Measurements from ENCODE around the gene FOXD4L4. TPM values are rescaled to one million over a fixed set of nuclear protein-coding genes. Genes with fewer than 3 reads are reported as not detected.
"Not testable (repeated sequence)": the region's sequence is repeated elsewhere in the genome, so short reads cannot be mapped to it uniquely, and the experiment has no call there.

The FOXD4L4 gene
- total RNA-seq = under 1 TPM; 0.15 to 0.27 TPM
- not detected for polyA plus RNA-seq

DNA sequence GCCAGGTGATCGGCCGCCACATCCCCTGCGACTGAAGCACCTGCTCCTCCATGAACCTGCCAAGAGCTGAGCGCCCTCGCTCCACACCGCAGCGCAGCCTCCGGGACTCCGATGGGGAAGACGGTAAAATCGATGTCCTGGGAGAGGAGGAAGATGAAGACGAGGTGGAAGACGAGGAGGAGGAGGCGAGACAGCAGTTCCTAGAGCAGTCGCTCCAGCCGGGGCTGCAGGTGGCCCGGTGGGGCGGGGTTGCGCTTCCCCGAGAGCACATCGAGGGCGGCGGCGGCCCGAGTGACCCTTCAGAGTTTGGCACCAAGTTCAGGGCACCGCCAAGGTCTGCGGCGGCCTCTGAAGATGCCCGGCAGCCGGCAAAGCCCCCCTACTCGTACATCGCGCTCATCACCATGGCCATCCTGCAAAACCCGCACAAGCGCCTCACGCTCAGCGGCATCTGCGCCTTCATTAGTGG is at the start of gene FOXD4L4:
FOXD4L4 (plus strand) TSS at position 51 of the 469 bp plus-strand sequence; CDS start at position 51, 0 bp downstream.
- H3K4me1 ChIP-seq (ENCODE audit: insufficient read depth, low read length); CTCF ChIA-PET; H3K27ac ChIP-seq (ENCODE audit: low read depth, low read length); H3K27me3 ChIP-seq (ENCODE audit: insufficient read depth, low read length, poor library complexity, severe bottlenecking); H3K36me3 ChIP-seq (ENCODE audit: insufficient read depth, low read length); DNase-seq; H3K27me3 Mint-ChIP-seq; H3K9me3 ChIP-seq (ENCODE audit: low read length); H3K4me3 ChIP-seq (ENCODE audit: low read length); H3K36me3 Mint-ChIP-seq; POLR2A ChIA-PET; H3K27ac Mint-ChIP-seq; H3K9me3 Mint-ChIP-seq; H3K4me1 Mint-ChIP-seq; H3K4me3 Mint-ChIP-seq: not testable (repeated sequence)

DNA sequence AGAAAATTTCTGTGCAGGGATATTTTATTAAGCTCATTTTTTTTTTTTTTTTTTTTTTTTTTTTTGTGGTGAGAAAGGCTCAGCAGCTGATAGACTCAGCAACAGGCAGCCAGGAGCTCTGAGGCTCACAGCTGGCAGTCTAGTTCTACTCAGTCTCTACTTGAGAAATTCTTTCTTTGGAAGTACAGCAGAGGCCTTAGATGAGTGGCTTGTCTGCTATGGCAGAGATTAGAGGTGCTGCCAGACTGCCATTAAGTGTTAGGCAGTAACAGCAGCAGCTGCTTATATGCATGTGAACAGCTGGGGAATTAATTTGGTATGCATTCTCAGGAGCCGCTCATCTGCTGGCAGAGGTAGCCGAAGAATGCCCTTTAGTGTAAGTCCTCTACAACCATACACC is 33.4 kb upstream of the FOXD4L4 start:
- H3K9me3 Mint-ChIP-seq; H3K4me1 ChIP-seq (ENCODE audit: insufficient read depth, low read length); CTCF ChIA-PET; H3K36me3 Mint-ChIP-seq; H3K36me3 ChIP-seq (ENCODE audit: insufficient read depth, low read length); DNase-seq; POLR2A ChIA-PET; H3K27ac Mint-ChIP-seq; H3K27ac ChIP-seq (ENCODE audit: low read depth, low read length); H3K4me3 ChIP-seq (ENCODE audit: low read length); H3K9me3 ChIP-seq (ENCODE audit: low read length); H3K4me1 Mint-ChIP-seq; H3K4me3 Mint-ChIP-seq; H3K27me3 Mint-ChIP-seq; H3K27me3 ChIP-seq (ENCODE audit: insufficient read depth, low read length, poor library complexity, severe bottlenecking): not testable (repeated sequence)

DNA sequence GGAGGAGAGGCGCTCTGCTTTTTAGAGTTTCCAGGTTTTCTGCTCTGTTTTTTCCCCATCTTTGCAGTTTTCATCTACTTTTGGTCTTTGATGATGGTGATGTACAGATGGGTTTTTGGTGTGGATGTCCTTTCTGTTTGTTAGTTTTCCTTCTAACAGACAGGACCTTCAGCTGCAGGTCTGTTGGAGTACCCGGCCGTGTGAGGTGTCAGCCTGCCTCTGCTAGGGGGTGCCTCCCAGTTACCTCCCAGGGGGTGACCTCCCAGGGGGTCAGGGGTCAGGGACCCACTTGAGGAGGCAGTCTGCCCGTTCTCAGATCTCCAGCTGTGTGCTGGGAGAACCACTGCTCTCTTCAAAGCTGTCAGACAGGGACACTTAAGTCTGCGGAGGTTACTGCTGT is 22.5 kb upstream of the FOXD4L4 start:
- H3K4me1 ChIP-seq (ENCODE audit: insufficient read depth, low read length); H3K9me3 ChIP-seq (ENCODE audit: low read length); H3K4me1 Mint-ChIP-seq; H3K27me3 ChIP-seq (ENCODE audit: insufficient read depth, low read length, poor library complexity, severe bottlenecking); H3K27me3 Mint-ChIP-seq; H3K36me3 Mint-ChIP-seq; H3K9me3 Mint-ChIP-seq; H3K27ac Mint-ChIP-seq; POLR2A ChIA-PET; H3K4me3 ChIP-seq (ENCODE audit: low read length); H3K36me3 ChIP-seq (ENCODE audit: insufficient read depth, low read length); DNase-seq; H3K27ac ChIP-seq (ENCODE audit: low read depth, low read length); CTCF ChIA-PET; H3K4me3 Mint-ChIP-seq: not testable (repeated sequence)

DNA sequence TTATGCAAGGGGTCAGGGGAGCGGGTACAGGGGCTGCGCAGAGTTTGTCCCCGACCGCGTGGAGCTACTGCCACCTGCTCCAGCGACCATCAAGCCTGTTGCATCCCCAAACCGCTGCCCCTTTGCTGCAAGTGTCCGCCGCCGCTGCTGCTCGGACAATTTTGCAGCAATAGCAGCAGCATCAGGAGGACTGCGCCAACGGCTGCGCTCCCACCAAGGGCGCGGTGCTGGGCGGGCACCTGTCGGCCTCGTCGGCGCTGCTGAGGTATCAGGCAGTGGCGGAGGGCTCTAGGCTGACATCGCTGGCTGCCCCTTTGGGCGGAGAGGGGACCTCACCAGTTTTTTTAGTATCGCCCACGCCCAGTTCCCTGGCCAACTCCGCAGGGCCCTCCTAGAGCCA is 1.2 kb downstream of the FOXD4L4 start:
- H3K27me3 Mint-ChIP-seq; H3K36me3 Mint-ChIP-seq; H3K4me3 ChIP-seq (ENCODE audit: low read length); H3K9me3 ChIP-seq (ENCODE audit: low read length); H3K27me3 ChIP-seq (ENCODE audit: insufficient read depth, low read length, poor library complexity, severe bottlenecking); H3K9me3 Mint-ChIP-seq; DNase-seq; H3K27ac Mint-ChIP-seq; H3K27ac ChIP-seq (ENCODE audit: low read depth, low read length); CTCF ChIA-PET; H3K4me1 ChIP-seq (ENCODE audit: insufficient read depth, low read length); POLR2A ChIA-PET; H3K4me1 Mint-ChIP-seq; H3K36me3 ChIP-seq (ENCODE audit: insufficient read depth, low read length); H3K4me3 Mint-ChIP-seq: not testable (repeated sequence)

Other genes with a start within 250 kb of the FOXD4L4 start
- 10 to 100 TPM; 42.1 to 47.9 TPM for gene ZNG1E, start 61.2 kb upstream of the FOXD4L4 start, total RNA-seq
- 30.2 TPM for gene ZNG1E, start 61.2 kb upstream of the FOXD4L4 start, polyA plus RNA-seq